Activated CD4-positive, alpha-beta T cell treated with anti-CD3 and anti-CD28 coated beads for 36 hours (primary cell): ENCODE measurements around the gene NPAS2. TPM values are rescaled to one million over a fixed set of nuclear protein-coding genes. Genes with fewer than 3 reads are reported as not detected.

ENCODE experiments used
- ATAC-seq: fragments of 200-7000 bp; cut with Tn5 transposase; one replicate; pipeline ENCODE4 v1.10.0; 2021; ENCODE audit warnings: mild to moderate bottlenecking, moderate library complexity
- CTCF ChIA-PET: fragments of 350-600 bp; sonication (Branson Sonifier 250); formaldehyde crosslinking; loops from one replicate; lab custom pipeline; 2021; ENCODE audit warnings: antibody characterized with exemption; lab: Charles Lee
- POLR2A ChIA-PET: fragments of 350-600 bp; sonication (Branson Sonifier 250); formaldehyde crosslinking; loops from one replicate; lab custom pipeline; 2021; ENCODE audit warnings: antibody characterized with exemption, inconsistent platforms; lab: Charles Lee
- DNase-seq: peaks from one replicate; pipeline ENCODE4 v3.0.0-alpha.2; 2020
- H3K27ac Mint-ChIP-seq: one replicate; pipeline ENCODE4 v1.8.0; 2021; ENCODE audit warnings: mixed read lengths
- H3K27me3 Mint-ChIP-seq: one replicate; pipeline ENCODE4 v1.8.0; 2021; ENCODE audit warnings: mixed read lengths
- H3K36me3 Mint-ChIP-seq: one replicate; pipeline ENCODE4 v1.8.0; 2021; ENCODE audit warnings: low read depth, mixed read lengths
- H3K4me1 Mint-ChIP-seq: one replicate; pipeline ENCODE4 v1.8.0; 2021; ENCODE audit warnings: mixed read lengths
- H3K4me3 Mint-ChIP-seq: one replicate; pipeline ENCODE4 v1.8.0; 2021; ENCODE audit warnings: mild to moderate bottlenecking, moderate library complexity, mixed read lengths
- H3K9me3 Mint-ChIP-seq: one replicate; pipeline ENCODE4 v1.8.0; 2021; ENCODE audit warnings: low read depth, mixed read lengths
- intact Hi-C, 2 experiments: fragments of 100-400 bp; cut with DNase I in 1 of 2; cut with micrococcal nuclease in 1 of 2; formaldehyde crosslinking; loops; one replicate each; pipeline versions ENCODE4 v1.14.2 to v1.15.1; 2022 to 2024; cut with DNase I, micrococcal nuclease
- total RNA-seq, 2 experiments: library from RNA; stranded (reverse); gene quantifications; one replicate each; pipeline ENCODE4 v1.2.3, GENCODE V29; 2021

NPAS2 gene
- total RNA-seq, 2 experiments from 2014 or later, result 7.7 to 12.0 TPM

- Mint-ChIP-seq H3K9me3 (no peaks in the 10 kb centered on the region), H3K27ac (peak overlapping the region; percentile 59), H3K36me3 (no peaks in the 10 kb centered on the region), H3K27me3 (no peaks in the 10 kb centered on the region), H3K4me3 (no peak overlapping the region), H3K4me1 (peaks cover 12% of the 10 kb centered on the region)
- POLR2A ChIA-PET, result no interaction called here
- DNase-seq (no peak), ATAC-seq (peak; percentile 39)
- intact Hi-C loops, result no loop called here
- CTCF ChIA-PET, result no interaction called here
Observed at GRCh38 chr2:100952512-100952911, 132.6 kb downstream of the NPAS2 start.

- no peaks in the 10 kb centered on the region for H3K9me3 Mint-ChIP-seq
- ATAC-seq (peak; percentile 74), DNase-seq (peak; percentile 52)
- H3K27me3 Mint-ChIP-seq, result no peaks in the 10 kb centered on the region
- no peak overlapping the region for H3K27ac Mint-ChIP-seq
- ChIA-PET POLR2A (no interaction called here), CTCF (no interaction called here)
- H3K4me1 Mint-ChIP-seq, result peaks cover 12% of the 10 kb centered on the region
- intact Hi-C loops, result no loop called here
- H3K4me3 Mint-ChIP-seq, result no peak overlapping the region
- no peaks in the 10 kb centered on the region for H3K36me3 Mint-ChIP-seq
Observed at GRCh38 chr2:100953406-100954043, 133.6 kb downstream of the NPAS2 start.

DNA sequence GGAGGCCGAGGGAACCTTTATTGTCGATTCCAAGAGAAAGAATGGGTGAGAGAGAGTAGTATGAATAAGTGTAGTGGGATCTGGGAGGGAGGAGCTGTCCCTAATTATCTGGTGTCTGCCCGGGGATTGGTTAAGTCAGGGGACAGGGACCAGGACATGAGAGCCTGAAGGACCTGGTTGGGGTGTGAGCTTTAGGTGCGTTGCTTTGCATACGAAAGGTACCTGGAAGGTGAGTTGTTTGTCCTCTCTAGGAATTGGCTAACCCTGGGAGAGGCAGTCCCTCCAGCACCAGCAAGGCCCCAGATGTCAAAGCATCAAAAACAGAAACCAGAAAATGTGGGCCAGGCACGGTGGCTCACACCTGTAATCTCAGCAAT lies 134.1 kb downstream of the NPAS2 start:
- no peaks in the 10 kb centered on the region for H3K27me3 Mint-ChIP-seq
- intact Hi-C loops, result no loop called here
- no peak overlapping the region for H3K27ac Mint-ChIP-seq
- H3K4me1 Mint-ChIP-seq, result peaks cover 12% of the 10 kb centered on the region
- DNase-seq, result no peak
- no peak for ATAC-seq
- H3K36me3 Mint-ChIP-seq, result no peaks in the 10 kb centered on the region
- POLR2A ChIA-PET, result no interaction called here
- no peaks in the 10 kb centered on the region for H3K9me3 Mint-ChIP-seq
- H3K4me3 Mint-ChIP-seq, result no peak overlapping the region
- CTCF ChIA-PET, result interaction anchor here (0.8 kb wide), 1 partner anchor 12 kb away, joined by 4 read pairs; no protein-coding TSS in a partner anchor

GRCh38 chr2:100955226-100955625 lies 135.3 kb downstream of the NPAS2 start:
- Mint-ChIP-seq H3K36me3 (no peaks in the 10 kb centered on the region), H3K9me3 (no peaks in the 10 kb centered on the region), H3K4me1 (peaks cover 12% of the 10 kb centered on the region), H3K4me3 (no peak overlapping the region), H3K27me3 (no peaks in the 10 kb centered on the region), H3K27ac (no peak overlapping the region)
- no peak for ATAC-seq
- POLR2A ChIA-PET, result no interaction called here
- CTCF ChIA-PET, result no interaction called here
- intact Hi-C loops, result no loop called here
- DNase-seq, result no peak

GRCh38 chr2:100956081-100956480 lies 136.1 kb downstream of the NPAS2 start:
- Mint-ChIP-seq H3K4me3 (no peak overlapping the region), H3K27me3 (no peaks in the 10 kb centered on the region), H3K4me1 (peaks cover 12% of the 10 kb centered on the region), H3K9me3 (no peaks in the 10 kb centered on the region), H3K36me3 (no peaks in the 10 kb centered on the region), H3K27ac (no peak overlapping the region)
- DNase-seq (no peak), ATAC-seq (no peak)
- intact Hi-C loops, result no loop called here
- ChIA-PET CTCF (interaction anchor here (0.8 kb wide), 1 partner anchor 27 kb away, joined by 5 read pairs; no protein-coding TSS in a partner anchor), POLR2A (no interaction called here)

DNA sequence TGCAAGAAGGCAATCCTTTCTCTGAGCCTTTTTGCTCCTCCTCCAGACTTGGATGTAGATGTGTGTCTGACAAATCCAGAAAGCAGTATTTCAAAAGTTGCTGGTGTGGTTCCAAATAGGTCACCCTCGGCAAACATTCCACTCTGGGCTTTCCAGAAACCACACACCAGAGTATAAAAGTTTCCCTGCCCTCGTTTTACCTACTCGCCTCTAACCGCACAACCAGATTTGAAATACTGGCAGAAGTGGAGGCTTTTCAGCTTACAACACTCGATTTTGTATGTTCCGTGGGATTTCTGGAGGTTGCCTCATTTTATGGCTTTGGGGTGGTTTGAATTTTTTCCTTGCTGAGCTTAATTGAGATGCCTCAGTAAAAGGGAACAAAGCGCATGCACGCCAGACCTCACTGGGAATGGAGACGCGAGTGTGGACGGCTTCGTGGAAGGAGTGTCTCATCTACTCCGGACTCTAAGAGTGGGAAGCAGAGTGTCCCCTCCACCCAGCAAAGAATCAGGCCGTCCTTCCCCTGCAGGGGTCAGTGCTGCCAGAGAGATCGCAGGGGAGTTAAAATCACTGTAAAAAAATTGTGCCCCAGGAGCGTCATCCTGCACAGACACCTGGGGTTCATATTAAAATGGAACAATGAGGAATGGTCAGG lies 138.2 kb downstream of the NPAS2 start:
- H3K4me1 Mint-ChIP-seq, result peaks cover 7% of the 10 kb centered on the region
- no peaks in the 10 kb centered on the region for H3K36me3 Mint-ChIP-seq
- ATAC-seq, result no peak
- no peak overlapping the region for H3K4me3 Mint-ChIP-seq
- H3K27ac Mint-ChIP-seq, result no peak overlapping the region
- no peaks in the 10 kb centered on the region for H3K27me3 Mint-ChIP-seq
- no peaks in the 10 kb centered on the region for H3K9me3 Mint-ChIP-seq
- CTCF ChIA-PET, result no interaction called here
- POLR2A ChIA-PET, result no interaction called here
- intact Hi-C loops, result no loop called here
- no peak for DNase-seq

- POLR2A ChIA-PET, result interaction anchor here (0.6 kb wide), 1 partner anchor 326 kb away, joined by 4 read pairs; no protein-coding TSS in a partner anchor
- ATAC-seq, result no peak
Observed at GRCh38 chr2:100959225-100959880, 139.4 kb downstream of the NPAS2 start.

GRCh38 chr2:100960688-100961087 lies 140.7 kb downstream of the NPAS2 start:
- no peak overlapping the region for H3K27ac Mint-ChIP-seq
- peaks cover 6% of the 10 kb centered on the region for H3K4me1 Mint-ChIP-seq
- POLR2A ChIA-PET, result no interaction called here

More at GRCh38 chr2:100959225-100959880, 139.4 kb downstream of the NPAS2 start:
- intact Hi-C loops, result no loop called here
- no peak for DNase-seq
- Mint-ChIP-seq H3K4me3 (no peak overlapping the region), H3K4me1 (peaks cover 6% of the 10 kb centered on the region), H3K27ac (no peak overlapping the region), H3K27me3 (no peaks in the 10 kb centered on the region), H3K36me3 (no peaks in the 10 kb centered on the region), H3K9me3 (no peaks in the 10 kb centered on the region)
- CTCF ChIA-PET, result interaction anchor here (0.6 to 1.0 kb wide), 2 partner anchors 42 to 43 kb away, joined by 3 to 4 read pairs; partner anchors contain the start of gene RPL31

GRCh38 chr2:100962366-100963025 lies 142.6 kb downstream of the NPAS2 start:
- Mint-ChIP-seq H3K27ac (no peak overlapping the region), H3K27me3 (no peaks in the 10 kb centered on the region), H3K36me3 (no peaks in the 10 kb centered on the region), H3K4me1 (peaks cover 6% of the 10 kb centered on the region), H3K4me3 (no peak overlapping the region), H3K9me3 (no peaks in the 10 kb centered on the region)
- no peak for DNase-seq
- no peak for ATAC-seq
- CTCF ChIA-PET, result no interaction called here
- POLR2A ChIA-PET, result no interaction called here
- intact Hi-C loops, result no loop called here

More at GRCh38 chr2:100960688-100961087, 140.7 kb downstream of the NPAS2 start:
- no peaks in the 10 kb centered on the region for H3K27me3 Mint-ChIP-seq
- H3K4me3 Mint-ChIP-seq, result no peak overlapping the region
- H3K36me3 Mint-ChIP-seq, result no peaks in the 10 kb centered on the region
- ATAC-seq (no peak), DNase-seq (no peak)
- H3K9me3 Mint-ChIP-seq, result no peaks in the 10 kb centered on the region
- CTCF ChIA-PET, result no interaction called here
- intact Hi-C loops, result no loop called here

GRCh38 chr2:100963026-100963375 lies 143.1 kb downstream of the NPAS2 start:
- H3K27me3 Mint-ChIP-seq, result no peaks in the 10 kb centered on the region
- no peak overlapping the region for H3K4me3 Mint-ChIP-seq
- H3K9me3 Mint-ChIP-seq, result no peaks in the 10 kb centered on the region
- no peaks in the 10 kb centered on the region for H3K36me3 Mint-ChIP-seq
- intact Hi-C loops, result no loop called here
- peaks cover 6% of the 10 kb centered on the region for H3K4me1 Mint-ChIP-seq
- ATAC-seq, result no peak
- ChIA-PET POLR2A (no interaction called here), CTCF (no interaction called here)
- no peak for DNase-seq
- no peak overlapping the region for H3K27ac Mint-ChIP-seq

- H3K4me3 Mint-ChIP-seq, result no peak overlapping the region
- H3K36me3 Mint-ChIP-seq, result no peaks in the 10 kb centered on the region
- DNase-seq (no peak), ATAC-seq (no peak)
- H3K27me3 Mint-ChIP-seq, result no peaks in the 10 kb centered on the region
- CTCF ChIA-PET, result interaction anchor here (0.5 to 1.1 kb wide), 3 partner anchors 18 to 1262 kb away, joined by 3 to 5 read pairs (median 3); no protein-coding TSS in a partner anchor
- peaks cover 6% of the 10 kb centered on the region for H3K4me1 Mint-ChIP-seq
- intact Hi-C loops, result no loop called here
- no peaks in the 10 kb centered on the region for H3K9me3 Mint-ChIP-seq
- POLR2A ChIA-PET, result interaction anchor here (0.7 kb wide), 1 partner anchor 63 kb away, joined by 11 read pairs; no protein-coding TSS in a partner anchor
- no peak overlapping the region for H3K27ac Mint-ChIP-seq
Observed at GRCh38 chr2:100964222-100964621, 144.3 kb downstream of the NPAS2 start.
